ENCODE data around the gene ARMC7. TPM values are rescaled to one million over a fixed set of nuclear protein-coding genes. Genes with fewer than 3 reads are reported as not detected.

Gene ARMC7
- total and polyA plus RNA-seq, 2 of the 13 experiments (the other 11 are each of a cell fraction or from before 2014, with no cell fraction given): 3.9 to 4.2 TPM

DNA sequence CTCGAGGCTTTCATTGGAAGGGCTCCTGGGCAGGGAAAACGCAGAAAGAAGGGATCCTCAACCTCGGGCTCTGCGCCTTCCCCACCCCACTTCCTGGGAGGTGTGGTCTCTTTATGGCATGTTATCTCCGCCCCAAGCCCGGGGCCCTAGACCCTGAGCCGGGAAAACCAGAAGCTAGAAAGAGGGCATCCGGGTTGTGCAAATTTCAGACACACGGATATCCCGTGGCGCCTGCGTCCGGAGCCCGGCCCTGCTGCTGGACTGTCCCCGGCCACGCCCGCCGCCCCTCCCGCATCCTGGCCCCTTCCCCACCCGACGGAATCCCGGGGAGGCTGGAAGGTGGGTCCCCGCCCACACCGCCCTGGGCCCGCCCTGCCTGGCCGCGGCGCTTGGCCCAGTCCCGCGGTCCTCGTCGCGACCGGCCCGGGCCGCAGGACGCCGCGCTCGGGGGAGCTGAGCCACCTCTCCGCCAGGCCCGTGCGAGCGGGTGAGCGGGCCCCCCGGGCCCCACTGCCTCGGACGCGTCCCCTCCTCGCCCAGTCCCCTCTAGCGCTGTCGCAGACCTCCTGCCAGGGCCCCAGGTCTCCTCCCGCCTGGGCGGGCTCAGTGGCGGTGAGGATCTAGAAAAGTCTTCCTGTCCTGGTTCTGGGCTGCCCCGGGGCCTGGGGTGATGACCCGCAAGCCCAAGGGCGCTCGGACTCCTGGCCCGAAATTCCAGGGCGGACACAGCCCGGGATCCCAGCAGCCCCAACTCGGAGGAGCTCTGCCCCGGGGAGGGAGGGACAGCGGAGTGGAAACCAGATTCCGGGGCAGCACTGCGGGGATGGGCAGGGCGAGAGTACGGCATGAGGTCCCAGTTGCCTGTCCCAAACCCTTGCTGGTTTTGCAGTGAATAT, 22.0 kb upstream of the ARMC7 start, which contains the start of gene SLC16A5 (continued):
- TF ChIP-seq FOXK2 (IDR thresholded peaks at IDR 0.05) (peak; percentile 17; the same call in 1 of the 2 replicates), ZMYM4 (CRISPR knock-in tag; IDR thresholded peaks at IDR 0.05) (no peak), CEBPZ (IDR thresholded peaks at IDR 0.05; ENCODE audit: low read length) (no peak), DR1 (CRISPR knock-in tag; IDR thresholded peaks at IDR 0.05) (no peak), CREB1 (IDR thresholded peaks at IDR 0.05) (no peak), CREB1 (CRISPR knock-in tag; IDR thresholded peaks at IDR 0.05) (no peak), RORA (CRISPR knock-in tag; IDR thresholded peaks at IDR 0.05) (no peak), ZNF260 (CRISPR knock-in tag; IDR thresholded peaks at IDR 0.05; ENCODE audit: borderline replicate concordance, low read depth) (no peak), ZNF331 (CRISPR knock-in tag; IDR thresholded peaks at IDR 0.05) (peak; percentile 23; the same call in 1 of the 2 replicates), KMT2B (CRISPR knock-in tag; IDR thresholded peaks at IDR 0.05) (peak; percentile 25; the same call in 1 of the 2 replicates), MYC (CRISPR knock-in tag; IDR thresholded peaks at IDR 0.05; ENCODE audit: borderline replicate concordance) (peak; percentile 25; the same call in 1 of the 2 replicates), LRRFIP1 (CRISPR knock-in tag; conservative IDR thresholded peaks at IDR 0.05) (no peak), ZNF430 (CRISPR knock-in tag; IDR thresholded peaks at IDR 0.05) (no peak), POLR2AphosphoS2 (IDR thresholded peaks at IDR 0.05; ENCODE audit: low read depth, low read length) (no peak), YEATS4 (CRISPR knock-in tag; IDR thresholded peaks at IDR 0.05; ENCODE audit: borderline replicate concordance) (no peak), FOSL2 (CRISPR knock-in tag; IDR thresholded peaks at IDR 0.05) (peak; percentile 20; the same call in 1 of the 2 replicates), ZNF282 (IDR thresholded peaks at IDR 0.05; ENCODE audit: partially characterized antibody) (no peak), PHF21A (CRISPR knock-in tag; IDR thresholded peaks at IDR 0.05) (peak; percentile 81), ZNF567 (CRISPR knock-in tag; IDR thresholded peaks at IDR 0.05; ENCODE audit: borderline replicate concordance) (no peak), XRCC5 (optimal IDR thresholded peaks at IDR 0.05; ENCODE audit: low read length) (no peak), NFATC3 (CRISPR knock-in tag; IDR thresholded peaks at IDR 0.05) (no peak), POLR2AphosphoS5 (IDR thresholded peaks at IDR 0.05; ENCODE audit: low read depth, low read length) (peak; percentile 32; the same call in 1 of the 2 replicates), ZNF207 (IDR thresholded peaks at IDR 0.05; ENCODE audit: borderline replicate concordance) (no peak)
- TF ChIP-seq, protein P1, sequence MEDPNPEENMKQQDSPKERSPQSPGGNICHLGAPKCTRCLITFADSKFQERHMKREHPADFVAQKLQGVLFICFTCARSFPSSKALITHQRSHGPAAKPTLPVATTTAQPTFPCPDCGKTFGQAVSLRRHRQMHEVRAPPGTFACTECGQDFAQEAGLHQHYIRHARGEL (CRISPR knock-in tag; IDR thresholded peaks at IDR 0.05): no peak
- TF ChIP-seq, protein P2, sequence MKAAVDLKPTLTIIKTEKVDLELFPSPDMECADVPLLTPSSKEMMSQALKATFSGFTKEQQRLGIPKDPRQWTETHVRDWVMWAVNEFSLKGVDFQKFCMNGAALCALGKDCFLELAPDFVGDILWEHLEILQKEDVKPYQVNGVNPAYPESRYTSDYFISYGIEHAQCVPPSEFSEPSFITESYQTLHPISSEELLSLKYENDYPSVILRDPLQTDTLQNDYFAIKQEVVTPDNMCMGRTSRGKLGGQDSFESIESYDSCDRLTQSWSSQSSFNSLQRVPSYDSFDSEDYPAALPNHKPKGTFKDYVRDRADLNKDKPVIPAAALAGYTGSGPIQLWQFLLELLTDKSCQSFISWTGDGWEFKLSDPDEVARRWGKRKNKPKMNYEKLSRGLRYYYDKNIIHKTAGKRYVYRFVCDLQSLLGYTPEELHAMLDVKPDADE (CRISPR knock-in tag; IDR thresholded peaks at IDR 0.05): no peak
